Body of pancreas (tissue), 4 donors: Measurements from ENCODE around the gene GPATCH2.

Experiments used
- CTCF ChIP-seq, 7 experiments: fragments of 450-650 bp in 4 of 7; fragments of 200-600 bp in 3 of 7; sonication (generic) in 3 of 7; IDR thresholded peaks; one replicate each; pipeline ENCODE4 v1.5.1; 2016 to 2019; ENCODE audit warnings: antibody characterized with exemption in 7 of 7
- POLR2A ChIP-seq, 3 donors: fragments of 450-650 bp; IDR thresholded peaks; one replicate each; pipeline ENCODE4 v1.6.1; 2016; ENCODE audit warnings: antibody characterized with exemption in 3 of 3, mild to moderate bottlenecking in 2 of 3

- TF ChIP-seq CTCF (IDR thresholded peaks at IDR 0.05) (no peak), POLR2A (IDR thresholded peaks at IDR 0.05) (no peak)
Measured at GRCh38 chr1:217526636-217527035, 104.3 kb downstream of the GPATCH2 start.
